ENCODE data around the gene ADAM29. TPM values are rescaled to one million over a fixed set of nuclear protein-coding genes. Genes with fewer than 3 reads are reported as not detected.

ADAM29 gene
- total and polyA plus RNA-seq, 9 of the 15 experiments (the other 6 are each of a cell fraction or from before 2014, with no cell fraction given): not detected

DNA sequence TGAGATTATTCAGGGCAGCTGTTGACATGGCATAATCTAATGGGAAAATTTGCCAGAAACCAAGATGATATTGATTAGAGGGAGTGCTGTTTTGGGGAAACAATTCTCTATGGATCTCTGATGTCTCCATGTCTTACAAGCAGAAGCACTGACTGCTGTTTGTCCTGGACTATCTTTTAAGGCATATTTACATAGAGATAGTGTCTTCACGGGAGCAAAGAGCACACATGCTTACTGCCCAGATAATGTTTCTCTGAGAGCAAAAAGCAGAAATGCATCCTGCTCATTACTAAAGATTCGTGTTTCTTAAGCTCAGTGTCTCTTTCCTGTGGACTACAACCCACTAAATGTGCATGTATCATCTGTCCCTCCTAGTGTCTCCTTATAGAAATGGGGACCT lies 47.8 kb upstream of the ADAM29 start:
- H3K4me1 ChIP-seq (replicated peaks in 1 of 2; ENCODE audit: control insufficient read depth in 2 of 2, insufficient read depth in 2 of 2, low read length in 2 of 2): no peaks in the 10 kb centered on the region
- H3K4me3 ChIP-seq: no peak overlapping the region
- no peaks in the 10 kb centered on the region for H3K36me3 ChIP-seq (ENCODE audit: control insufficient read depth, insufficient read depth, low read length)
- DNase-seq (ENCODE audit: extremely low read depth in 1 of 4, low spot score in 3 of 4) (no peak), ATAC-seq (no peak), FAIRE-seq (no peak)
- no peaks in the 10 kb centered on the region for H3K27me3 ChIP-seq (ENCODE audit: control insufficient read depth in 2 of 2, insufficient read depth in 2 of 2, low read length in 2 of 2)
- BruUV-seq (replicated peaks): no TSS peak
- WGBS (ENCODE audit: insufficient coverage, low coverage, missing lambda C conversion rate): 0% methylated on average over 2 of the region's 2 CpGs
- intact Hi-C loops (cut with micrococcal nuclease): loop anchor here (10.0 kb wide), 1 partner anchor 664 kb away; no protein-coding TSS in a partner anchor
- TF ChIP-seq CBX3 (IDR thresholded peaks at IDR 0.05; ENCODE audit: borderline replicate concordance in 1 of 2, low read length in 2 of 2) (no peak), ZNF134 (CRISPR knock-in tag; conservative IDR thresholded peaks at IDR 0.05) (no peak)
- no peak overlapping the region for H3K9ac ChIP-seq (ENCODE audit: insufficient read depth in 1 of 2, low read depth in 2 of 2, low read length in 2 of 2)
- in situ Hi-C loops (cut with MboI): no loop called here
- H3K4me2 ChIP-seq (ENCODE audit: insufficient read depth, low read length): no peak overlapping the region
- no peak overlapping the region for H2AFZ ChIP-seq (ENCODE audit: low read depth, low read length)
- ChIA-PET CTCF (ENCODE audit: low intra/inter-chr PET ratio) (no interaction called here), POLR2A (no interaction called here)
- H3K9me3 ChIP-seq (replicated peaks; ENCODE audit: control insufficient read depth, insufficient read depth, low read depth, low read length): no peaks in the 10 kb centered on the region
- no peaks in the 10 kb centered on the region for H3K9me1 ChIP-seq (ENCODE audit: control insufficient read depth, insufficient read depth, low read length)
- H3K79me2 ChIP-seq (ENCODE audit: control insufficient read depth, insufficient read depth, low read length): no peaks in the 10 kb centered on the region
- no peak overlapping the region for H3K27ac ChIP-seq (ENCODE audit: extremely low read depth, low read depth, low read length)
- no peaks in the 10 kb centered on the region for H4K20me1 ChIP-seq (replicated peaks; ENCODE audit: control insufficient read depth, insufficient read depth, low read length)

DNA sequence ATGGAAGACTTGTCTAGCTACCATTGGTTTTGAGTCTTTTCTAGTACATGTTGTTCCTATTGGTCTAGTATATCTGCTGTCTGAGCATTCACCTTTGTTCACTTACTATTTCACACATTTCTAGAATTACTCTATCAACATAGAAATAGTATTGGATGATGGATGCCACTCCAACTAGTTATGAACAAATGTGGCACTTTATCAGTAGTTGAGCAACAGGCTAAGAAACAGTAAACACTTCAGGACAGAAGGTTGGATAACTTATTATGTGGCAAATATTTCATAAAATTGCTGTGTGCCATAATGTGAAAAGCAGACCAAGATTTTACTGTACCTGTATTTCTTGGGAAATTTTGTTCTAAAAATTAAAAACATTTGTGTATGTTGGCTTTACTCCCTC lies 46.8 kb upstream of the ADAM29 start:
- Histone ChIP-seq H3K4me1 (replicated peaks in 1 of 2; ENCODE audit: control insufficient read depth in 2 of 2, insufficient read depth in 2 of 2, low read length in 2 of 2) (no peaks in the 10 kb centered on the region), H3K27me3 (ENCODE audit: control insufficient read depth in 2 of 2, insufficient read depth in 2 of 2, low read length in 2 of 2) (no peaks in the 10 kb centered on the region), H3K9me1 (ENCODE audit: control insufficient read depth, insufficient read depth, low read length) (no peaks in the 10 kb centered on the region), H3K9ac (ENCODE audit: insufficient read depth in 1 of 2, low read depth in 2 of 2, low read length in 2 of 2) (no peak overlapping the region), H3K4me3 (no peak overlapping the region), H4K20me1 (replicated peaks; ENCODE audit: control insufficient read depth, insufficient read depth, low read length) (no peaks in the 10 kb centered on the region), H3K4me2 (ENCODE audit: insufficient read depth, low read length) (no peak overlapping the region), H3K9me3 (replicated peaks; ENCODE audit: control insufficient read depth, insufficient read depth, low read depth, low read length) (no peaks in the 10 kb centered on the region), H3K79me2 (ENCODE audit: control insufficient read depth, insufficient read depth, low read length) (no peaks in the 10 kb centered on the region), H3K36me3 (ENCODE audit: control insufficient read depth, insufficient read depth, low read length) (no peaks in the 10 kb centered on the region), H2AFZ (ENCODE audit: low read depth, low read length) (no peak overlapping the region), H3K27ac (ENCODE audit: extremely low read depth, low read depth, low read length) (no peak overlapping the region)
- ChIA-PET POLR2A (no interaction called here), CTCF (ENCODE audit: low intra/inter-chr PET ratio) (no interaction called here)
- intact Hi-C loops (cut with micrococcal nuclease): loop anchor here (10.0 kb wide), 1 partner anchor 663 kb away; no protein-coding TSS in a partner anchor
- TF ChIP-seq ZBED1 (IDR thresholded peaks at IDR 0.05) (no peak), RHOXF2B (CRISPR knock-in tag; conservative IDR thresholded peaks at IDR 0.05) (no peak), ETV6 (IDR thresholded peaks at IDR 0.05; ENCODE audit: borderline replicate concordance in 1 of 2, low read depth in 2 of 2, low read length in 1 of 2) (no peak), ETV6 (CRISPR knock-in tag; IDR thresholded peaks at IDR 0.05; ENCODE audit: borderline replicate concordance) (no peak), ZNF165 (CRISPR knock-in tag; IDR thresholded peaks at IDR 0.05; ENCODE audit: borderline replicate concordance) (no peak), GATAD2A (IDR thresholded peaks at IDR 0.05) (no peak), KHSRP (IDR thresholded peaks at IDR 0.05) (no peak), ZNF445 (CRISPR knock-in tag; IDR thresholded peaks at IDR 0.05; ENCODE audit: low read depth) (no peak), ARID1B (IDR thresholded peaks at IDR 0.05) (no peak)
- TF ChIP-seq, protein P1, sequence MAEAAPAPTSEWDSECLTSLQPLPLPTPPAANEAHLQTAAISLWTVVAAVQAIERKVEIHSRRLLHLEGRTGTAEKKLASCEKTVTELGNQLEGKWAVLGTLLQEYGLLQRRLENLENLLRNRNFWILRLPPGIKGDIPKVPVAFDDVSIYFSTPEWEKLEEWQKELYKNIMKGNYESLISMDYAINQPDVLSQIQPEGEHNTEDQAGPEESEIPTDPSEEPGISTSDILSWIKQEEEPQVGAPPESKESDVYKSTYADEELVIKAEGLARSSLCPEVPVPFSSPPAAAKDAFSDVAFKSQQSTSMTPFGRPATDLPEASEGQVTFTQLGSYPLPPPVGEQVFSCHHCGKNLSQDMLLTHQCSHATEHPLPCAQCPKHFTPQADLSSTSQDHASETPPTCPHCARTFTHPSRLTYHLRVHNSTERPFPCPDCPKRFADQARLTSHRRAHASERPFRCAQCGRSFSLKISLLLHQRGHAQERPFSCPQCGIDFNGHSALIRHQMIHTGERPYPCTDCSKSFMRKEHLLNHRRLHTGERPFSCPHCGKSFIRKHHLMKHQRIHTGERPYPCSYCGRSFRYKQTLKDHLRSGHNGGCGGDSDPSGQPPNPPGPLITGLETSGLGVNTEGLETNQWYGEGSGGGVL (CRISPR knock-in tag; IDR thresholded peaks at IDR 0.05): no peak
- no TSS peak for BruUV-seq (replicated peaks)
- in situ Hi-C loops (cut with MboI): no loop called here
- no peak for DNase-seq (ENCODE audit: extremely low read depth in 1 of 4, low spot score in 3 of 4)
- FAIRE-seq: no peak
- ATAC-seq: no peak
